Measurements from ENCODE around the gene ATP23.
A peak's percentile ranks its signal among the peaks of the same experiment; 100 is the strongest.

ATP23 gene

GRCh38 chr12:57941165-57941894, at the start of gene ATP23:
Gene ATP23, plus strand, starts transcription at chr12:57941567. Its CDS starts 135 bp downstream, at chr12:57941702.
- H3K4me1 ChIP-seq (ENCODE audit: control insufficient read depth in 2 of 2, insufficient read depth in 2 of 2, low read length in 2 of 2): peaks cover 10 to 16% of the 10 kb centered on the region in 2 donors
- no peaks in the 10 kb centered on the region for H3K9me3 ChIP-seq (ENCODE audit: control insufficient read depth in 2 of 2, low read length in 2 of 2)
- H3K27ac ChIP-seq (ENCODE audit: low read depth in 2 of 2, low read length in 2 of 2): peak within 1 kb of the TSS; percentile 94 to 97
- peak within 1 kb of the TSS; percentile 75 to 94 for H3K4me3 ChIP-seq (ENCODE audit: low read length in 2 of 2)
- no peaks in the 10 kb centered on the region for H3K36me3 ChIP-seq (ENCODE audit: control insufficient read depth in 2 of 2, insufficient read depth in 2 of 2, low read length in 2 of 2)
- no peaks in the 10 kb centered on the region for H3K27me3 ChIP-seq (ENCODE audit: control insufficient read depth in 2 of 2, insufficient read depth in 2 of 2, low read length in 2 of 2)
- peak within 1 kb of the TSS; percentile 86 to 99 for H3K9ac ChIP-seq (ENCODE audit: low read depth in 1 of 2, low read length in 2 of 2)

- Histone ChIP-seq H3K9ac (ENCODE audit: low read depth in 1 of 2, low read length in 2 of 2) (peak overlapping the region in 1 of 2 donors; percentile 54), H3K4me1 (ENCODE audit: control insufficient read depth in 2 of 2, insufficient read depth in 2 of 2, low read length in 2 of 2) (peaks cover 73 to 89% of the 10 kb centered on the region in 2 donors), H3K4me3 (ENCODE audit: low read length in 2 of 2) (peak overlapping the region in 1 of 2 donors; percentile 21)
Measured at GRCh38 chr12:57892232-57892972, 49.0 kb upstream of the ATP23 start.

GRCh38 chr12:57893431-57894353, 47.7 kb upstream of the ATP23 start:
- H3K9me3 ChIP-seq (ENCODE audit: control insufficient read depth in 2 of 2, low read length in 2 of 2): no peaks in the 10 kb centered on the region
- peak overlapping the region; percentile 29 to 52 for H3K4me3 ChIP-seq (ENCODE audit: low read length in 2 of 2)
- peak overlapping the region; percentile 77 to 92 for H3K27ac ChIP-seq (ENCODE audit: low read depth in 2 of 2, low read length in 2 of 2)
- no peaks in the 10 kb centered on the region for H3K36me3 ChIP-seq (ENCODE audit: control insufficient read depth in 2 of 2, insufficient read depth in 2 of 2, low read length in 2 of 2)
- H3K4me1 ChIP-seq (ENCODE audit: control insufficient read depth in 2 of 2, insufficient read depth in 2 of 2, low read length in 2 of 2): peaks cover 74 to 90% of the 10 kb centered on the region in 2 donors
- peak overlapping the region; percentile 54 to 61 for H3K9ac ChIP-seq (ENCODE audit: low read depth in 1 of 2, low read length in 2 of 2)
- no peaks in the 10 kb centered on the region for H3K27me3 ChIP-seq (ENCODE audit: control insufficient read depth in 2 of 2, insufficient read depth in 2 of 2, low read length in 2 of 2)

More at GRCh38 chr12:57892232-57892972, 49.0 kb upstream of the ATP23 start:
- H3K36me3 ChIP-seq (ENCODE audit: control insufficient read depth in 2 of 2, insufficient read depth in 2 of 2, low read length in 2 of 2): no peaks in the 10 kb centered on the region
- H3K27ac ChIP-seq (ENCODE audit: low read depth in 2 of 2, low read length in 2 of 2): peak overlapping the region; percentile 77 to 92
- H3K27me3 ChIP-seq (ENCODE audit: control insufficient read depth in 2 of 2, insufficient read depth in 2 of 2, low read length in 2 of 2): no peaks in the 10 kb centered on the region
- no peaks in the 10 kb centered on the region for H3K9me3 ChIP-seq (ENCODE audit: control insufficient read depth in 2 of 2, low read length in 2 of 2)

GRCh38 chr12:57894399-57895292, 46.7 kb upstream of the ATP23 start:
- peaks cover 66 to 82% of the 10 kb centered on the region in 2 donors for H3K4me1 ChIP-seq (ENCODE audit: control insufficient read depth in 2 of 2, insufficient read depth in 2 of 2, low read length in 2 of 2)
- no peaks in the 10 kb centered on the region for H3K27me3 ChIP-seq (ENCODE audit: control insufficient read depth in 2 of 2, insufficient read depth in 2 of 2, low read length in 2 of 2)
- no peaks in the 10 kb centered on the region for H3K36me3 ChIP-seq (ENCODE audit: control insufficient read depth in 2 of 2, insufficient read depth in 2 of 2, low read length in 2 of 2)
- H3K27ac ChIP-seq (ENCODE audit: low read depth in 2 of 2, low read length in 2 of 2): peak overlapping the region; percentile 77 to 92
- H3K4me3 ChIP-seq (ENCODE audit: low read length in 2 of 2): peak overlapping the region in 1 of 2 donors; percentile 52
- H3K9me3 ChIP-seq (ENCODE audit: control insufficient read depth in 2 of 2, low read length in 2 of 2): no peaks in the 10 kb centered on the region
- peak overlapping the region; percentile 54 to 61 for H3K9ac ChIP-seq (ENCODE audit: low read depth in 1 of 2, low read length in 2 of 2)

GRCh38 chr12:57895389-57896114, 45.8 kb upstream of the ATP23 start:
- Histone ChIP-seq H3K36me3 (ENCODE audit: control insufficient read depth in 2 of 2, insufficient read depth in 2 of 2, low read length in 2 of 2) (no peaks in the 10 kb centered on the region), H3K27me3 (ENCODE audit: control insufficient read depth in 2 of 2, insufficient read depth in 2 of 2, low read length in 2 of 2) (no peaks in the 10 kb centered on the region), H3K9ac (ENCODE audit: low read depth in 1 of 2, low read length in 2 of 2) (peak overlapping the region; percentile 68 to 89), H3K4me1 (ENCODE audit: control insufficient read depth in 2 of 2, insufficient read depth in 2 of 2, low read length in 2 of 2) (peaks cover 57 to 73% of the 10 kb centered on the region in 2 donors), H3K9me3 (ENCODE audit: control insufficient read depth in 2 of 2, low read length in 2 of 2) (no peaks in the 10 kb centered on the region), H3K27ac (ENCODE audit: low read depth in 2 of 2, low read length in 2 of 2) (peak overlapping the region; percentile 77 to 92), H3K4me3 (ENCODE audit: low read length in 2 of 2) (peak overlapping the region; percentile 60 to 69)

GRCh38 chr12:57896115-57896433, 45.3 kb upstream of the ATP23 start:
- Histone ChIP-seq H3K27ac (ENCODE audit: low read depth in 2 of 2, low read length in 2 of 2) (peak overlapping the region; percentile 77 to 92), H3K4me1 (ENCODE audit: control insufficient read depth in 2 of 2, insufficient read depth in 2 of 2, low read length in 2 of 2) (peaks cover 54 to 68% of the 10 kb centered on the region in 2 donors), H3K4me3 (ENCODE audit: low read length in 2 of 2) (peak overlapping the region; percentile 60 to 69), H3K36me3 (ENCODE audit: control insufficient read depth in 2 of 2, insufficient read depth in 2 of 2, low read length in 2 of 2) (no peaks in the 10 kb centered on the region), H3K9me3 (ENCODE audit: control insufficient read depth in 2 of 2, low read length in 2 of 2) (no peaks in the 10 kb centered on the region), H3K9ac (ENCODE audit: low read depth in 1 of 2, low read length in 2 of 2) (peak overlapping the region; percentile 68 to 89), H3K27me3 (ENCODE audit: control insufficient read depth in 2 of 2, insufficient read depth in 2 of 2, low read length in 2 of 2) (no peaks in the 10 kb centered on the region)

GRCh38 chr12:57896434-57897201, 44.7 kb upstream of the ATP23 start:
- H3K4me1 ChIP-seq (ENCODE audit: control insufficient read depth in 2 of 2, insufficient read depth in 2 of 2, low read length in 2 of 2): peaks cover 54 to 66% of the 10 kb centered on the region in 2 donors
- H3K27ac ChIP-seq (ENCODE audit: low read depth in 2 of 2, low read length in 2 of 2): peak overlapping the region; percentile 77 to 92
- peak overlapping the region; percentile 60 to 69 for H3K4me3 ChIP-seq (ENCODE audit: low read length in 2 of 2)
- H3K9ac ChIP-seq (ENCODE audit: low read depth in 1 of 2, low read length in 2 of 2): peak overlapping the region; percentile 68 to 89
- H3K9me3 ChIP-seq (ENCODE audit: control insufficient read depth in 2 of 2, low read length in 2 of 2): no peaks in the 10 kb centered on the region
- no peaks in the 10 kb centered on the region for H3K36me3 ChIP-seq (ENCODE audit: control insufficient read depth in 2 of 2, insufficient read depth in 2 of 2, low read length in 2 of 2)
- H3K27me3 ChIP-seq (ENCODE audit: control insufficient read depth in 2 of 2, insufficient read depth in 2 of 2, low read length in 2 of 2): no peaks in the 10 kb centered on the region

GRCh38 chr12:57897286-57897974, 43.9 kb upstream of the ATP23 start:
- Histone ChIP-seq H3K27me3 (ENCODE audit: control insufficient read depth in 2 of 2, insufficient read depth in 2 of 2, low read length in 2 of 2) (no peaks in the 10 kb centered on the region), H3K4me3 (ENCODE audit: low read length in 2 of 2) (peak overlapping the region; percentile 60 to 69), H3K9ac (ENCODE audit: low read depth in 1 of 2, low read length in 2 of 2) (peak overlapping the region; percentile 2 to 89), H3K4me1 (ENCODE audit: control insufficient read depth in 2 of 2, insufficient read depth in 2 of 2, low read length in 2 of 2) (peaks cover 49 to 57% of the 10 kb centered on the region in 2 donors), H3K36me3 (ENCODE audit: control insufficient read depth in 2 of 2, insufficient read depth in 2 of 2, low read length in 2 of 2) (no peaks in the 10 kb centered on the region), H3K9me3 (ENCODE audit: control insufficient read depth in 2 of 2, low read length in 2 of 2) (no peaks in the 10 kb centered on the region), H3K27ac (ENCODE audit: low read depth in 2 of 2, low read length in 2 of 2) (peak overlapping the region; percentile 77 to 92)

Measured in mucosa of rectum (tissue), 2 donors.